Measurements from ENCODE around the gene TNFRSF6B.

Gene TNFRSF6B

GRCh38 chr20:63680857-63681608 is 15.4 kb upstream of the TNFRSF6B start:
- no peaks in the 10 kb centered on the region for H3K79me2 ChIP-seq (ENCODE audit: insufficient read depth, low read length)
- H3K27ac ChIP-seq (ENCODE audit: low read length), result no peak overlapping the region

GRCh38 chr20:63681609-63682142 is 14.8 kb upstream of the TNFRSF6B start:
- Histone ChIP-seq H3K4me2 (ENCODE audit: insufficient read depth, low read length) (no peak overlapping the region), H3K9me3 (ENCODE audit: insufficient read depth, low read length, severe bottlenecking) (no peaks in the 10 kb centered on the region), H3K9ac (ENCODE audit: low read depth, low read length) (no peak overlapping the region), H3K27ac (ENCODE audit: low read length) (no peak overlapping the region), H4K20me1 (ENCODE audit: insufficient read depth, low read length) (peaks cover 21% of the 10 kb centered on the region), H3K4me1 (ENCODE audit: insufficient read depth, low read length) (no peaks in the 10 kb centered on the region), H3K4me3 (ENCODE audit: low read depth in 1 of 2, low read length in 2 of 2) (no peak overlapping the region), H3K27me3 (ENCODE audit: insufficient read depth, low read length, poor library complexity) (no peaks in the 10 kb centered on the region), H2AFZ (ENCODE audit: low read depth, low read length) (no peak overlapping the region), H3K36me3 (ENCODE audit: insufficient read depth, low read length) (peaks cover 58% of the 10 kb centered on the region), H3K79me2 (ENCODE audit: insufficient read depth, low read length) (no peaks in the 10 kb centered on the region)
- TF ChIP-seq EZH2 (IDR thresholded peaks at IDR 0.05; ENCODE audit: borderline replicate concordance, low read depth, low read length, severe bottlenecking) (no peak), CTCF (IDR thresholded peaks at IDR 0.05; ENCODE audit: borderline replicate concordance, extremely low read depth, low read length, poor library complexity, severe bottlenecking) (no peak)
- DNase-seq, result no peak
- ATAC-seq (ENCODE audit: insufficient read depth, low read depth), result no peak; the same call in 2 of the 3 replicates

More at GRCh38 chr20:63680857-63681608, 15.4 kb upstream of the TNFRSF6B start:
- Histone ChIP-seq H3K36me3 (ENCODE audit: insufficient read depth, low read length) (peaks cover 63% of the 10 kb centered on the region), H3K4me3 (ENCODE audit: low read depth in 1 of 2, low read length in 2 of 2) (no peak overlapping the region), H3K27me3 (ENCODE audit: insufficient read depth, low read length, poor library complexity) (no peaks in the 10 kb centered on the region), H3K9ac (ENCODE audit: low read depth, low read length) (no peak overlapping the region), H2AFZ (ENCODE audit: low read depth, low read length) (no peak overlapping the region), H4K20me1 (ENCODE audit: insufficient read depth, low read length) (peaks cover 21% of the 10 kb centered on the region), H3K9me3 (ENCODE audit: insufficient read depth, low read length, severe bottlenecking) (no peaks in the 10 kb centered on the region), H3K4me1 (ENCODE audit: insufficient read depth, low read length) (no peaks in the 10 kb centered on the region), H3K4me2 (ENCODE audit: insufficient read depth, low read length) (no peak overlapping the region)
- ATAC-seq (ENCODE audit: insufficient read depth, low read depth) (no peak), DNase-seq (no peak)
- TF ChIP-seq EZH2 (IDR thresholded peaks at IDR 0.05; ENCODE audit: borderline replicate concordance, low read depth, low read length, severe bottlenecking) (no peak), CTCF (IDR thresholded peaks at IDR 0.05; ENCODE audit: borderline replicate concordance, extremely low read depth, low read length, poor library complexity, severe bottlenecking) (no peak)

DNA sequence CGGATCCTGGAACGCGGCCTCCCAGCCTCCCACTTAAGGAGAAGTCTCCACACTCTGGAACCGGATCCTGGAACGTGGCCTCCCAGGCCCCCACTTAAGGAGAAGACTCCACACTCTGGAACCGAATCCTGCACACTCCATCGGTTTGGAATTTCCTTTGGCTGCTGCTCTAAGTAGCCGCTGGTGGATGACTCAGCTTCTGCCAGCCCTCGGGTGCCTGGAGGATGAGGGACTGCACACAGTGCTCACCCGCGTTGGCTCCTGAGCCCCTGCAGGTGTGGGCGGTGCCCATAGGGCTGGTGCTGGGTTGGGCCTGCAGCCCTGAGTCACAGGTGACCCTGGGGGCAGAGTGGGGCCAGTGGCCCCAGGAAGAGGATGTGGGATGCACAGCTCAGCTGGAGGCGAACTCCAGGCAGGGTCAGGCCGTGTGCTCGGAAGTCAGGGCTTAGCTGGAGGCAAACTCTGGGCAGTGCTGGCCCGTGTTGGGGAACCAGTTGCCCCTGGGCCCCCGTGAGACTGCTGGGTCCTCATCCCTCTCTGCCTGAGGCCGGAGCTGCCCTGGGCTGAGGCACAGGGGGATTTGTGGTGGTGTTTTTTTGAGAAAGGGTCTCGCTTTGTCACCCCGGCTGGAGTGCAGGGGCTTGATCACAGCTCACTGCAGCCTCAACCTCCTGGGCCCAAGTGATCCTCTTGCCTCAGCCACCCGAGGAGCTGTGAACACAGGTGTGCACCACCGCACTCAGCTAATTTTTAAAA is 13.9 kb upstream of the TNFRSF6B start:
- no peak overlapping the region for H3K9ac ChIP-seq (ENCODE audit: low read depth, low read length)
- H3K4me1 ChIP-seq (ENCODE audit: insufficient read depth, low read length), result no peaks in the 10 kb centered on the region
- H3K36me3 ChIP-seq (ENCODE audit: insufficient read depth, low read length), result peaks cover 50% of the 10 kb centered on the region
- no peak overlapping the region for H2AFZ ChIP-seq (ENCODE audit: low read depth, low read length)
- no peaks in the 10 kb centered on the region for H3K9me3 ChIP-seq (ENCODE audit: insufficient read depth, low read length, severe bottlenecking)
- ATAC-seq (ENCODE audit: insufficient read depth, low read depth) (peak; percentile 30; the same call in 1 of the 3 replicates), DNase-seq (no peak)
- no peaks in the 10 kb centered on the region for H3K79me2 ChIP-seq (ENCODE audit: insufficient read depth, low read length)
- no peak for TF ChIP-seq EZH2 (IDR thresholded peaks at IDR 0.05; ENCODE audit: borderline replicate concordance, low read depth, low read length, severe bottlenecking)
- no peak for TF ChIP-seq CTCF (IDR thresholded peaks at IDR 0.05; ENCODE audit: borderline replicate concordance, extremely low read depth, low read length, poor library complexity, severe bottlenecking)
- H3K27me3 ChIP-seq (ENCODE audit: insufficient read depth, low read length, poor library complexity), result no peaks in the 10 kb centered on the region
- no peak overlapping the region for H3K4me2 ChIP-seq (ENCODE audit: insufficient read depth, low read length)
- H3K27ac ChIP-seq (ENCODE audit: low read length), result no peak overlapping the region
- peaks cover 21% of the 10 kb centered on the region for H4K20me1 ChIP-seq (ENCODE audit: insufficient read depth, low read length)
- H3K4me3 ChIP-seq (ENCODE audit: low read depth in 1 of 2, low read length in 2 of 2), result no peak overlapping the region
